HG03095 (cell line): ENCODE results near the gene SPATS2.

Experiments used
- ATAC-seq: cut with Tn5 transposase; IDR thresholded peaks from one replicate; pipeline ENCODE4 v1.9.1; 2021; ENCODE audit warnings: moderate library complexity; ENCODE audit not compliant: unreplicated experiment

Gene SPATS2

GRCh38 chr12:49567611-49568441 lies 200.6 kb downstream of the SPATS2 start, which contains the start of gene MCRS1:
Gene MCRS1 (minus strand): TSS chr12:49568142. CDS start chr12:49566731, 1,411 bp downstream.
- ATAC-seq, result peak; percentile 68

- peak; percentile 26 for ATAC-seq
Observed at GRCh38 chr12:49568442-49569162, 201.3 kb downstream of the SPATS2 start.
